ENCODE results near the gene MYL5. TPM values are rescaled to one million over a fixed set of nuclear protein-coding genes. Genes with fewer than 3 reads are reported as not detected.

Gene MYL5
- total and polyA plus RNA-seq, 12 donors, result 5.9 to 77.6 (median 21.5) TPM

DNA sequence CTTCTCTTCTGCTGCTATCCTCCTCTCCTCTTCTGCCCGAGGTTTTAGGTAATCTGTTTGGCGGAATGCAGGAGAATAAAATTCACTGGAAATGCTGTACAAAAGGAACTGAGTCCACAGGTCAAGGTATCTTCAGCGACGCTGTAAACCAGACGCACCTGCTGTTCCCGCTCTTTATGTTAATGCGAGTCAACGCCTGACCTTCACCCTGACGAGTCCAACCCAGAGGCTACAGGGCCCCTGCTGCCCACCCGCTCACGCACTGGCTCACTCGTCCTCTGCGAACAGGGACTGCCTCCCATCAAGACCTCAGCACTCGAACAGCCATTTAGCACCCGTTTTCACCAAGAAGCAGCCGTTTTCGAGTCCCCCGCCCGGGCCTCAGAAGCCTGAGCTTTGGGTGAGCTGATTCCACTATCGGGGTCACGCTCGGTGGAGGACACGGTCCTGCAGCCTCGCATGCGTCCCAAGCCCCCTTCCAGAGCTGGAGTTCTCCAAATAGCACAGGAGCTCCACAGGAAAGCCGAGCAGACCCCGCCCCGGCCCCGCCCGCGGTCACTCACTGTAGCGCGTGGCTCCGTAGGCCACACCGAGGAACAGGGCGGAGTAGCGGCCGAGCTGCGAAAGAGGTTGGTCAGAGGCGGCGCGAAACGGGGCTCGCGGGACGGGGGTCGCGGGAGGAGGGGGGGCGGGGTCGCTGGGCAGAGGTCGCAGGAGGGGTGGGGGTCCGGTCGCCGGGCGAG lies 822 bp upstream of the MYL5 start:
- peak overlapping the region in 4 of 5 donors; percentile 94 to 97 (median 96) for H3K27ac ChIP-seq
- no peak for TF ChIP-seq POLR2A (IDR thresholded peaks at IDR 0.05)
- TF ChIP-seq, protein P1, sequence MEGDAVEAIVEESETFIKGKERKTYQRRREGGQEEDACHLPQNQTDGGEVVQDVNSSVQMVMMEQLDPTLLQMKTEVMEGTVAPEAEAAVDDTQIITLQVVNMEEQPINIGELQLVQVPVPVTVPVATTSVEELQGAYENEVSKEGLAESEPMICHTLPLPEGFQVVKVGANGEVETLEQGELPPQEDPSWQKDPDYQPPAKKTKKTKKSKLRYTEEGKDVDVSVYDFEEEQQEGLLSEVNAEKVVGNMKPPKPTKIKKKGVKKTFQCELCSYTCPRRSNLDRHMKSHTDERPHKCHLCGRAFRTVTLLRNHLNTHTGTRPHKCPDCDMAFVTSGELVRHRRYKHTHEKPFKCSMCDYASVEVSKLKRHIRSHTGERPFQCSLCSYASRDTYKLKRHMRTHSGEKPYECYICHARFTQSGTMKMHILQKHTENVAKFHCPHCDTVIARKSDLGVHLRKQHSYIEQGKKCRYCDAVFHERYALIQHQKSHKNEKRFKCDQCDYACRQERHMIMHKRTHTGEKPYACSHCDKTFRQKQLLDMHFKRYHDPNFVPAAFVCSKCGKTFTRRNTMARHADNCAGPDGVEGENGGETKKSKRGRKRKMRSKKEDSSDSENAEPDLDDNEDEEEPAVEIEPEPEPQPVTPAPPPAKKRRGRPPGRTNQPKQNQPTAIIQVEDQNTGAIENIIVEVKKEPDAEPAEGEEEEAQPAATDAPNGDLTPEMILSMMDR (IDR thresholded peaks at IDR 0.05), result no peak
- DNase-seq, result peak in 6 of 7 donors; percentile 63 to 74 (median 66)
- no peaks in the 10 kb centered on the region for H3K9me3 ChIP-seq (replicated peaks in 1 of 3)
- H3K27me3 ChIP-seq, result no peaks in the 10 kb centered on the region
- H3K4me3 ChIP-seq, result peak overlapping the region in 2 of 4 donors; percentile 83 to 95
- intact Hi-C loops (cut with DNase I), result no loop called here
- peaks cover 17 to 25% of the 10 kb centered on the region in 2 donors for H3K4me1 ChIP-seq (replicated peaks in 1 of 2)
- 5 to 25% (median 13%) methylated on average over 16 to 55 of the region's 55 CpGs for WGBS, 4 donors
- peaks cover 0 to 24% of the 10 kb centered on the region in 2 donors for H3K36me3 ChIP-seq (replicated peaks in 1 of 2)

DNA sequence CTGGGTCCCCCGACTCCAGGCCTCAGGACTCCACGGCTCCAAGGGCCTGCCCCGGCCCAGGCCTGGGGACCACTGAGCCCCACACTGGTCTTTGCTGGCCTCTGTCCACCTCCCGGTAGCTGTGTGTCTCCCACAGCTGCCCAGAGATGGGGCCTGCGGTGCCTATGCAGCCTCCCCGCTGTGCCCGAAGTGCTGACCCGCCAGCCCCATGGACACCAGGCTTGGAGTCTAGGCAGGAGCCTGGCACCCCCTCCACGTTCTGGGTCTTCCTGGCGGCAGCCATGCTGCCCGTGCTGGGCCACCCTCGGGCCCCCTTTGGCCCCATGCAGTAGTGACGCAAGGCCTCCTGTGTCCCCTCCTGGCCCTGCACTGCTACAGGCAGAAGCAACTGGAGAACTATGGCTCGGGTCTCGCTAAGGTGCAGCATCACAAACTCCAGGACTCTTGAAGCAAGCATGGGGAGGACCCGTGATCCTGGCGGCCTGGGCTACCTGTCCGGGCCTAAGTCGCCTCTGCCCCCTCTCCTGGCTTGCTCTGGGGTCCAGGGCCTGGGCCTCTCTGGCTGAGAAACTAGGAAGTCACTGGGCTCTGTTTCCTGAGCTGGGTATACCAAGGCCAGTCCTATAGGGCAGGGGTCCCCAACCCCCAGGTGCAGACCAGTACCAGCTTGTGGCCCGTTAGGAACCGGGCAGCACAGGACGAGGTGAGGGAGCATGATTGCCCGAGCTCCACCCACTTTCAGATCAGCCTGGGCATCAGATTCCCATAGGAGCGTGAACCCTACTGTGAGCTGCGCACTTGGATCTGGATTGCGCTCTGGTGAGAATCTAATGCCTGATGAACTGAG lies 917 bp downstream of the MYL5 start:
- Histone ChIP-seq H3K27me3 (no peaks in the 10 kb centered on the region), H3K36me3 (replicated peaks in 1 of 2) (peaks cover 0 to 24% of the 10 kb centered on the region in 2 donors), H3K4me1 (replicated peaks in 1 of 2) (peaks cover 24 to 35% of the 10 kb centered on the region in 2 donors), H3K27ac (peak overlapping the region; percentile 68 to 97 (median 95)), H3K9me3 (replicated peaks in 1 of 3) (no peaks in the 10 kb centered on the region), H3K4me3 (peak overlapping the region; percentile 83 to 95 (median 84))
- 60 to 100% (median 76%) methylated on average over 3 to 26 of the region's 26 CpGs for WGBS, 4 donors
- intact Hi-C loops (cut with DNase I), result no loop called here
- peak in 6 of 7 donors; percentile 37 to 74 (median 50) for DNase-seq
- no peak for TF ChIP-seq POLR2A (IDR thresholded peaks at IDR 0.05)
- TF ChIP-seq, protein P1 (IDR thresholded peaks at IDR 0.05), result no peak

DNA sequence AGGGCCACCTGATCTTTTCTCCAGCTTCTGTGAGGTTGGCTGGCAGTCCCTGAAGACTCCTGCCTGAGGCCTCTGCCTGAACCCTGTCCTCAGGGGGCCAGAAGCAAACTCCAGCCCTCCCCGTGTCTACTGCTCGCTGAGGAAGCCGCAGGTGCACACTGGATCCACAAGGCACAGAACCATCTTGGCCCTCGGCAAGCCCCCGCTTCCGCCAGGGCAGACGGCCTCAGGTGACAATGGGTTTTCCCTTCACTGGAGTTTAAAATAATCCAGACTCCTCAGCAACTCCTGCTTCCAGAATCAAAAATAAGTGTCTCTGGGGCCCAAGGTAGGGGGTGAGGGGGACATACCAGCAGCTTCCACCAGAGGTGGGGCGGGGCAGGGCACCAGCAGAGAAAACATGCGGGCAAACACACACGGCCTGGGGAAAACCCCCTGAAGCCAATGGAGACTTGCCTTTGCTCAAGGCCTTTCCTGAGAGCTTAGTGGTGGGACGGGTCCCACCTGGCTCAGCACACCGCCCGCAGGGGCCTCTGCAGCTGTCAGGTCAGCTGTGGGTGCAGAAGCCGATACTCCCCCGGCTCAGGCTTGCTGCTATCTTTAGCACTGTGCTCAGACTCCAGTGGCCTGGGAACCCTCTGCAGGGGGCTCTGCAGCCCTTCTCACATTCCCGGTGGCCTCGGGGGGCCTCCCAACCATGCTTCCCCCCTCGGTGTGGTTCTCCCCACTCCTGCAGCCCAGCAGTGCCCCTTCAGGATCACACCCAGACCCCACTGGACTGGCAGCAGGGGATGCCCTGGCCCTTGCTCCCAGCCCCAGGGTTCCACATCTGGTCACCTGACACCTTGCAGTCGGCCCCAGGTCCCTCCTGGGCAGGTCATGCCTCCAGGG lies 1.9 kb downstream of the MYL5 start:
- H3K27ac ChIP-seq, result no peak overlapping the region
- no peaks in the 10 kb centered on the region for H3K27me3 ChIP-seq
- TF ChIP-seq POLR2A (IDR thresholded peaks at IDR 0.05), result no peak
- TF ChIP-seq, protein P1 (IDR thresholded peaks at IDR 0.05), result no peak
- no peaks in the 10 kb centered on the region for H3K9me3 ChIP-seq (replicated peaks in 1 of 3)
- 80 to 89% (median 83%) methylated on average over 10 to 19 of the region's 19 CpGs for WGBS, 4 donors
- intact Hi-C loops (cut with DNase I), result no loop called here
- peaks cover 0 to 20% of the 10 kb centered on the region in 2 donors for H3K36me3 ChIP-seq (replicated peaks in 1 of 2)
- peaks cover 33 to 44% of the 10 kb centered on the region in 2 donors for H3K4me1 ChIP-seq (replicated peaks in 1 of 2)
- no peak for DNase-seq
- no peak overlapping the region for H3K4me3 ChIP-seq
